ENCODE measurements around the gene CDCA4. TPM values are rescaled to one million over a fixed set of nuclear protein-coding genes. Genes with fewer than 3 reads are reported as not detected.
"Not testable (repeated sequence)": the region's sequence is repeated elsewhere in the genome, so short reads cannot be mapped to it uniquely, and the experiment has no call there.

Gene CDCA4
- total RNA-seq, 1 donor from 2014 or later: 21.5 TPM

- Mint-ChIP-seq H3K9me3 (ENCODE audit: low read depth) (no peaks in the 10 kb centered on the region), H3K4me1 (ENCODE audit: low read depth) (peaks cover 11% of the 10 kb centered on the region), H3K36me3 (ENCODE audit: insufficient read depth) (no peaks in the 10 kb centered on the region), H3K4me3 (ENCODE audit: low read depth) (no peak overlapping the region), H3K27ac (no peak overlapping the region), H3K27me3 (no peaks in the 10 kb centered on the region)
- DNase-seq (ENCODE audit: low spot score, unreplicated experiment): no peak
- TF ChIP-seq CTCF (IDR thresholded peaks at IDR 0.05; ENCODE audit: unreplicated experiment): no peak
Observed at GRCh38 chr14:105064001-105064400, 43.1 kb upstream of the CDCA4 start.

- not testable (repeated sequence) for H3K27ac Mint-ChIP-seq; H3K9me3 Mint-ChIP-seq (ENCODE audit: low read depth); H3K36me3 Mint-ChIP-seq (ENCODE audit: insufficient read depth); DNase-seq (ENCODE audit: low spot score, unreplicated experiment); H3K27me3 Mint-ChIP-seq; H3K4me3 Mint-ChIP-seq (ENCODE audit: low read depth)
- H3K4me1 Mint-ChIP-seq (ENCODE audit: low read depth): peaks cover 11% of the 10 kb centered on the region
Observed at GRCh38 chr14:105063506-105063905, 42.6 kb upstream of the CDCA4 start.

- H3K27ac Mint-ChIP-seq: no peak overlapping the region
- H3K27me3 Mint-ChIP-seq: no peaks in the 10 kb centered on the region
- TF ChIP-seq CTCF (IDR thresholded peaks at IDR 0.05; ENCODE audit: unreplicated experiment): no peak
- no peak for DNase-seq (ENCODE audit: low spot score, unreplicated experiment)
- no peak overlapping the region for H3K4me3 Mint-ChIP-seq (ENCODE audit: low read depth)
- no peaks in the 10 kb centered on the region for H3K36me3 Mint-ChIP-seq (ENCODE audit: insufficient read depth)
- H3K9me3 Mint-ChIP-seq (ENCODE audit: low read depth): no peaks in the 10 kb centered on the region
- peaks cover 11% of the 10 kb centered on the region for H3K4me1 Mint-ChIP-seq (ENCODE audit: low read depth)
Observed at GRCh38 chr14:105063056-105063455, 42.2 kb upstream of the CDCA4 start.

- Mint-ChIP-seq H3K4me1 (ENCODE audit: low read depth) (peaks cover 11% of the 10 kb centered on the region), H3K27me3 (no peaks in the 10 kb centered on the region), H3K4me3 (ENCODE audit: low read depth) (no peak overlapping the region), H3K27ac (no peak overlapping the region), H3K9me3 (ENCODE audit: low read depth) (no peaks in the 10 kb centered on the region), H3K36me3 (ENCODE audit: insufficient read depth) (no peaks in the 10 kb centered on the region)
- no peak for TF ChIP-seq CTCF (IDR thresholded peaks at IDR 0.05; ENCODE audit: unreplicated experiment)
- no peak for DNase-seq (ENCODE audit: low spot score, unreplicated experiment)
Observed at GRCh38 chr14:105062048-105062433, 41.2 kb upstream of the CDCA4 start.

GRCh38 chr14:105061428-105062047 lies 40.7 kb upstream of the CDCA4 start:
- Mint-ChIP-seq H3K27ac (no peak overlapping the region), H3K9me3 (ENCODE audit: low read depth) (no peaks in the 10 kb centered on the region), H3K36me3 (ENCODE audit: insufficient read depth) (no peaks in the 10 kb centered on the region), H3K4me3 (ENCODE audit: low read depth) (no peak overlapping the region), H3K27me3 (no peaks in the 10 kb centered on the region), H3K4me1 (ENCODE audit: low read depth) (peaks cover 11% of the 10 kb centered on the region)
- TF ChIP-seq CTCF (IDR thresholded peaks at IDR 0.05; ENCODE audit: unreplicated experiment): no peak
- DNase-seq (ENCODE audit: low spot score, unreplicated experiment): no peak

GRCh38 chr14:105060751-105061427 lies 40.0 kb upstream of the CDCA4 start:
- H3K9me3 Mint-ChIP-seq (ENCODE audit: low read depth): no peaks in the 10 kb centered on the region
- no peak for DNase-seq (ENCODE audit: low spot score, unreplicated experiment)
- TF ChIP-seq CTCF (IDR thresholded peaks at IDR 0.05; ENCODE audit: unreplicated experiment): no peak
- H3K27me3 Mint-ChIP-seq: no peaks in the 10 kb centered on the region
- H3K27ac Mint-ChIP-seq: no peak overlapping the region
- no peaks in the 10 kb centered on the region for H3K36me3 Mint-ChIP-seq (ENCODE audit: insufficient read depth)
- H3K4me1 Mint-ChIP-seq (ENCODE audit: low read depth): peaks cover 11% of the 10 kb centered on the region
- no peak overlapping the region for H3K4me3 Mint-ChIP-seq (ENCODE audit: low read depth)

All from progenitor cell of endocrine pancreas (in vitro differentiated cells).